Measurements from ENCODE around the gene ENPP1. TPM values are rescaled to one million over a fixed set of nuclear protein-coding genes. Genes with fewer than 3 reads are reported as not detected.

Gene ENPP1
- total and polyA plus RNA-seq, 2 donors (not counting 3 experiments of a cell fraction or from before 2014, with no cell fraction given): 0.36 to 1.4 TPM

DNA sequence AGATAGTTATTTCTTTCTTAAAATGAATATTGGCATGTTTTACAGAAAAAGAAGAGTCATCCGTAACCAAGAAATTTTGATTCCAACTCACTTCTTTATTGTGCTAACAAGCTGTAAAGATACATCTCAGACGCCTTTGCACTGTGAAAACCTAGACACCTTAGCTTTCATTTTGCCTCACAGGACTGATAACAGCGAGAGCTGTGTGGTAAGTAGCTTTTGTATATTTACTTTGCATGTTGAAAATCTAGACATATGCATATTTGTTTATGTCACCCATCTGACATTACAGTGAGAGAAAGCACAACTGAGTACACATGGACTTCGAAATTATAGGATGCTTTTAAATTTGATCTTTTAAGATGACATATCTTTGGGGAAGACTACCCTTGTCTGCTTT is 78.7 kb downstream of the ENPP1 start:
- Histone ChIP-seq H2AFZ (ENCODE audit: low read depth, low read length) (no peak overlapping the region), H3K4me2 (ENCODE audit: insufficient read depth, low read length) (no peak overlapping the region), H3K79me2 (ENCODE audit: control insufficient read depth, insufficient read depth, low read length) (no peaks in the 10 kb centered on the region), H4K20me1 (replicated peaks; ENCODE audit: control insufficient read depth, extremely low read depth, insufficient read depth, low read length) (no peaks in the 10 kb centered on the region), H3K4me3 (replicated peaks in 1 of 3; ENCODE audit: insufficient read depth in 1 of 3, low read depth in 1 of 3, low read length in 3 of 3) (no peak overlapping the region), H3K9me3 (replicated peaks; ENCODE audit: control insufficient read depth, insufficient read depth, low read length) (no peaks in the 10 kb centered on the region), H3K4me1 (ENCODE audit: control insufficient read depth, extremely low read depth, insufficient read depth, low read length) (no peaks in the 10 kb centered on the region), H3K27me3 (ENCODE audit: control insufficient read depth in 2 of 2, insufficient read depth in 2 of 2, low read length in 2 of 2) (no peaks in the 10 kb centered on the region), H3K27ac (ENCODE audit: insufficient read depth, low read depth, low read length) (no peak overlapping the region), H3K36me3 (ENCODE audit: control insufficient read depth in 2 of 2, extremely low read depth in 1 of 2, insufficient read depth in 2 of 2, low read length in 2 of 2) (no peaks in the 10 kb centered on the region), H3K9me1 (replicated peaks; ENCODE audit: control insufficient read depth, extremely low read depth, insufficient read depth, low read length) (no peaks in the 10 kb centered on the region), H3K9ac (replicated peaks; ENCODE audit: extremely low read depth, insufficient read depth, low read length) (no peak overlapping the region)
- intact Hi-C loops (cut with micrococcal nuclease): no loop called here
- dilution Hi-C loops (cut with MboI; ENCODE audit: extremely low pct_ligation_motif_present, low sequenced_read_pairs): no loop called here
- ChIA-PET CTCF (interaction anchor here (0.6 kb wide), 1 partner anchor 191 kb away, joined by 3 read pairs; no protein-coding TSS in a partner anchor), POLR2A (no interaction called here)
- DNase-seq (ENCODE audit: low read depth, low spot score) (no peak), FAIRE-seq (no peak)
- BruUV-seq (replicated peaks): no TSS peak
- TF ChIP-seq GATA2 (IDR thresholded peaks at IDR 0.05; ENCODE audit: insufficient read depth, insufficient read length, low read depth, low read length) (no peak), EZH2 (IDR thresholded peaks at IDR 0.05; ENCODE audit: borderline replicate concordance, low read depth, low read length, severe bottlenecking) (no peak), FOS (IDR thresholded peaks at IDR 0.05; ENCODE audit: borderline replicate concordance, insufficient read depth, low read length) (no peak), MYC (IDR thresholded peaks at IDR 0.05; ENCODE audit: low read depth, low read length) (no peak), POLR2AphosphoS5 (IDR thresholded peaks at IDR 0.05; ENCODE audit: insufficient read depth, low read depth, low read length) (no peak), POLR2A (IDR thresholded peaks at IDR 0.05; ENCODE audit: low read depth, low read length) (no peak), JUN (IDR thresholded peaks at IDR 0.05; ENCODE audit: borderline replicate concordance, insufficient read depth, insufficient read length, low read depth) (no peak)
- TF ChIP-seq, protein P1, sequence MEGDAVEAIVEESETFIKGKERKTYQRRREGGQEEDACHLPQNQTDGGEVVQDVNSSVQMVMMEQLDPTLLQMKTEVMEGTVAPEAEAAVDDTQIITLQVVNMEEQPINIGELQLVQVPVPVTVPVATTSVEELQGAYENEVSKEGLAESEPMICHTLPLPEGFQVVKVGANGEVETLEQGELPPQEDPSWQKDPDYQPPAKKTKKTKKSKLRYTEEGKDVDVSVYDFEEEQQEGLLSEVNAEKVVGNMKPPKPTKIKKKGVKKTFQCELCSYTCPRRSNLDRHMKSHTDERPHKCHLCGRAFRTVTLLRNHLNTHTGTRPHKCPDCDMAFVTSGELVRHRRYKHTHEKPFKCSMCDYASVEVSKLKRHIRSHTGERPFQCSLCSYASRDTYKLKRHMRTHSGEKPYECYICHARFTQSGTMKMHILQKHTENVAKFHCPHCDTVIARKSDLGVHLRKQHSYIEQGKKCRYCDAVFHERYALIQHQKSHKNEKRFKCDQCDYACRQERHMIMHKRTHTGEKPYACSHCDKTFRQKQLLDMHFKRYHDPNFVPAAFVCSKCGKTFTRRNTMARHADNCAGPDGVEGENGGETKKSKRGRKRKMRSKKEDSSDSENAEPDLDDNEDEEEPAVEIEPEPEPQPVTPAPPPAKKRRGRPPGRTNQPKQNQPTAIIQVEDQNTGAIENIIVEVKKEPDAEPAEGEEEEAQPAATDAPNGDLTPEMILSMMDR (IDR thresholded peaks at IDR 0.05; ENCODE audit: extremely low read depth in 1 of 2, insufficient read depth in 1 of 2, low read depth in 1 of 2, low read length in 2 of 2): no peak
- TF ChIP-seq, protein P2, sequence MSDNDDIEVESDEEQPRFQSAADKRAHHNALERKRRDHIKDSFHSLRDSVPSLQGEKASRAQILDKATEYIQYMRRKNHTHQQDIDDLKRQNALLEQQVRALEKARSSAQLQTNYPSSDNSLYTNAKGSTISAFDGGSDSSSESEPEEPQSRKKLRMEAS (IDR thresholded peaks at IDR 0.05; ENCODE audit: insufficient read depth, insufficient read length): no peak
